ENCODE data around the gene CLPTM1L. TPM values are rescaled to one million over a fixed set of nuclear protein-coding genes. Genes with fewer than 3 reads are reported as not detected.
A peak's percentile ranks its signal among the peaks of the same experiment; 100 is the strongest.

CLPTM1L gene

GRCh38 chr5:1270426-1270825, 74.5 kb downstream of the CLPTM1L start:
- Histone ChIP-seq H3K23ac (ENCODE audit: low read length in 2 of 2) (no peak overlapping the region), H2AK5ac (ENCODE audit: low read length, severe bottlenecking) (no peak overlapping the region), H4K91ac (ENCODE audit: low read length) (no peak overlapping the region), H3K79me1 (replicated peaks; ENCODE audit: low read length, poor library complexity, severe bottlenecking) (no peaks in the 10 kb centered on the region), H3K27ac (ENCODE audit: low read length, poor library complexity, severe bottlenecking) (no peak overlapping the region), H3K4ac (ENCODE audit: low read depth in 1 of 2, low read length in 2 of 2) (no peak overlapping the region), H2BK12ac (ENCODE audit: low read length in 2 of 2) (no peak overlapping the region), H2BK120ac (ENCODE audit: low read depth, low read length) (no peak overlapping the region), H4K8ac (ENCODE audit: low read length) (no peak overlapping the region), H3K36me3 (ENCODE audit: control insufficient read depth in 1 of 2, insufficient read depth in 2 of 2, low read depth in 1 of 2, low read length in 2 of 2) (no peaks in the 10 kb centered on the region), H3K4me2 (ENCODE audit: low read length, poor library complexity, severe bottlenecking) (no peak overlapping the region), H2BK5ac (ENCODE audit: low read depth, low read length, poor library complexity, severe bottlenecking) (no peak overlapping the region), H3K27me3 (ENCODE audit: control insufficient read depth in 1 of 2, insufficient read depth in 1 of 2, low read length in 2 of 2) (peaks cover 0 to 2% of the 10 kb centered on the region in 2 experiments), H3K18ac (ENCODE audit: low read depth in 1 of 2, low read length in 2 of 2) (no peak overlapping the region), H2BK15ac (ENCODE audit: low read depth, poor library complexity, severe bottlenecking) (no peak overlapping the region), H3K4me1 (ENCODE audit: control insufficient read depth, insufficient read depth, low read depth, low read length) (no peaks in the 10 kb centered on the region), H3K14ac (ENCODE audit: low read length in 2 of 2) (no peak overlapping the region), H3K4me3 (ENCODE audit: insufficient read depth in 1 of 2, low read depth in 1 of 2, low read length in 2 of 2) (no peak overlapping the region), H3K9me3 (ENCODE audit: control insufficient read depth, low read length) (no peaks in the 10 kb centered on the region), H2AFZ (ENCODE audit: low read depth, low read length) (no peak overlapping the region), H3K9ac (ENCODE audit: low read length) (no peak overlapping the region)
- no peak for DNase-seq
- 96% methylated on average over 22 of the region's 22 CpGs for WGBS

DNA sequence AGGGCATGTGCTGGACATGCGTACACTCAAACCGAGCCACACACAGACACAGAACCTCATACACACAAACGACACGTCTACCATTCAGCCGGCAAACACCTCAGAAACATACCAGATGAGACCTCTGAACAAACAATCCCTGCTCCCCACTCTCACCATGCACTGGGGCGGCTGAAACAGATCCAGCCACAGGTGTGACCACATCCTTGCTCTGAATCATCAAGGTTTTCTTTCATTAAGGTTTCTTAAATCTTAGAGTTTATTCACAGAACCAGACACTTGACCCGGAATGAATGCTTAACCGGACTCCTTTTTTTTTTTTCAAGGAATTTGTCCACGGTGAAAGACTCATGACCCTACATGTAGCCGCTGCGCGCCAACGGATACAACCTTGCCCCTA, 76.2 kb downstream of the CLPTM1L start:
- Histone ChIP-seq H3K27ac (ENCODE audit: low read length, poor library complexity, severe bottlenecking) (no peak overlapping the region), H4K8ac (ENCODE audit: low read length) (no peak overlapping the region), H3K4me2 (ENCODE audit: low read length, poor library complexity, severe bottlenecking) (no peak overlapping the region), H3K27me3 (ENCODE audit: control insufficient read depth in 1 of 2, insufficient read depth in 1 of 2, low read length in 2 of 2) (peaks cover 0 to 2% of the 10 kb centered on the region in 2 experiments), H3K79me1 (replicated peaks; ENCODE audit: low read length, poor library complexity, severe bottlenecking) (no peaks in the 10 kb centered on the region), H3K4ac (ENCODE audit: low read depth in 1 of 2, low read length in 2 of 2) (no peak overlapping the region), H3K23ac (ENCODE audit: low read length in 2 of 2) (no peak overlapping the region), H2BK15ac (ENCODE audit: low read depth, poor library complexity, severe bottlenecking) (no peak overlapping the region), H3K14ac (ENCODE audit: low read length in 2 of 2) (no peak overlapping the region), H3K9ac (ENCODE audit: low read length) (no peak overlapping the region), H2AFZ (ENCODE audit: low read depth, low read length) (peak overlapping the region; percentile 18), H2AK5ac (ENCODE audit: low read length, severe bottlenecking) (no peak overlapping the region), H3K9me3 (ENCODE audit: control insufficient read depth, low read length) (no peaks in the 10 kb centered on the region), H3K4me3 (ENCODE audit: insufficient read depth in 1 of 2, low read depth in 1 of 2, low read length in 2 of 2) (no peak overlapping the region), H3K4me1 (ENCODE audit: control insufficient read depth, insufficient read depth, low read depth, low read length) (no peaks in the 10 kb centered on the region), H2BK12ac (ENCODE audit: low read length in 2 of 2) (no peak overlapping the region), H2BK5ac (ENCODE audit: low read depth, low read length, poor library complexity, severe bottlenecking) (no peak overlapping the region), H4K91ac (ENCODE audit: low read length) (no peak overlapping the region), H2BK120ac (ENCODE audit: low read depth, low read length) (no peak overlapping the region), H3K18ac (ENCODE audit: low read depth in 1 of 2, low read length in 2 of 2) (no peak overlapping the region), H3K36me3 (ENCODE audit: control insufficient read depth in 1 of 2, insufficient read depth in 2 of 2, low read depth in 1 of 2, low read length in 2 of 2) (no peaks in the 10 kb centered on the region)
- no peak for DNase-seq
- 93% methylated on average over 13 of the region's 13 CpGs for WGBS

GRCh38 chr5:1268056-1268455, 76.8 kb downstream of the CLPTM1L start:
- H2BK12ac ChIP-seq (ENCODE audit: low read length in 2 of 2), result no peak overlapping the region
- H3K79me1 ChIP-seq (replicated peaks; ENCODE audit: low read length, poor library complexity, severe bottlenecking), result no peaks in the 10 kb centered on the region
- no peak overlapping the region for H3K9ac ChIP-seq (ENCODE audit: low read length)
- DNase-seq, result no peak
- no peaks in the 10 kb centered on the region for H3K4me1 ChIP-seq (ENCODE audit: control insufficient read depth, insufficient read depth, low read depth, low read length)
- H3K4ac ChIP-seq (ENCODE audit: low read depth in 1 of 2, low read length in 2 of 2), result no peak overlapping the region
- no peak overlapping the region for H2BK5ac ChIP-seq (ENCODE audit: low read depth, low read length, poor library complexity, severe bottlenecking)
- H3K36me3 ChIP-seq (ENCODE audit: control insufficient read depth in 1 of 2, insufficient read depth in 2 of 2, low read depth in 1 of 2, low read length in 2 of 2), result no peaks in the 10 kb centered on the region
- H3K9me3 ChIP-seq (ENCODE audit: control insufficient read depth, low read length), result peaks cover 1% of the 10 kb centered on the region
- H3K18ac ChIP-seq (ENCODE audit: low read depth in 1 of 2, low read length in 2 of 2), result no peak overlapping the region
- no peak overlapping the region for H3K4me3 ChIP-seq (ENCODE audit: insufficient read depth in 1 of 2, low read depth in 1 of 2, low read length in 2 of 2)
- 87% methylated on average over 13 of the region's 13 CpGs for WGBS
- no peak overlapping the region for H4K91ac ChIP-seq (ENCODE audit: low read length)
- H2BK120ac ChIP-seq (ENCODE audit: low read depth, low read length), result no peak overlapping the region
- H3K4me2 ChIP-seq (ENCODE audit: low read length, poor library complexity, severe bottlenecking), result no peak overlapping the region
- H4K8ac ChIP-seq (ENCODE audit: low read length), result no peak overlapping the region
- no peak overlapping the region for H3K27ac ChIP-seq (ENCODE audit: low read length, poor library complexity, severe bottlenecking)
- no peak overlapping the region for H2BK15ac ChIP-seq (ENCODE audit: low read depth, poor library complexity, severe bottlenecking)
- H3K23ac ChIP-seq (ENCODE audit: low read length in 2 of 2), result no peak overlapping the region
- peaks cover 0 to 2% of the 10 kb centered on the region in 2 experiments for H3K27me3 ChIP-seq (ENCODE audit: control insufficient read depth in 1 of 2, insufficient read depth in 1 of 2, low read length in 2 of 2)
- no peak overlapping the region for H2AK5ac ChIP-seq (ENCODE audit: low read length, severe bottlenecking)
- H3K14ac ChIP-seq (ENCODE audit: low read length in 2 of 2), result no peak overlapping the region
- H2AFZ ChIP-seq (ENCODE audit: low read depth, low read length), result no peak overlapping the region

Small RNA genes lying within 50 kb of the gene (small RNA-seq; reads per million reads assigned to genes)
- not detected for gene MIR4457 (ENCODE audit: low read depth)

Data from mesenchymal stem cell (in vitro differentiated cells and primary cell).